MM.1S (cell line): ENCODE measurements around the gene PTPRN2.

Source experiments
- DNase-seq: peaks from one replicate; pipeline ENCODE4 v3.0.0-alpha.2; 2015
- H2AFZ ChIP-seq: fragments of 300-600 bp; sonication (generic); 2 replicates; pipeline ENCODE4 v1.6.0; 2016; ENCODE audit warnings: antibody characterized with exemption, low read length
- H3F3A ChIP-seq: fragments of 300-600 bp; sonication (generic); 2 replicates; pipeline ENCODE4 v1.6.1; 2016; ENCODE audit warnings: mild to moderate bottlenecking, antibody characterized with exemption, low read length, moderate library complexity, mixed read lengths; ENCODE audit not compliant: insufficient read depth
- H3K27ac ChIP-seq: fragments of 300-600 bp; sonication (generic); 2 replicates; pipeline ENCODE4 v1.5.1; 2016; ENCODE audit warnings: mild to moderate bottlenecking, low read length
- H3K27me3 ChIP-seq: fragments of 300-600 bp; sonication (generic); replicated peaks from 2 replicates; pipeline ENCODE4 v1.6.0; 2016; ENCODE audit warnings: low read length; ENCODE audit not compliant: insufficient read depth
- H3K36me3 ChIP-seq: fragments of 300-600 bp; sonication (generic); replicated peaks from 2 replicates; pipeline ENCODE4 v1.6.1; 2016; ENCODE audit warnings: mild to moderate bottlenecking, low read length, mixed read lengths; ENCODE audit not compliant: insufficient read depth
- H3K4me1 ChIP-seq: fragments of 300-600 bp; sonication (generic); 2 replicates; pipeline ENCODE4 v1.6.1; 2016; ENCODE audit warnings: low read length, mixed read lengths
- H3K4me2 ChIP-seq: fragments of 300-600 bp; sonication (generic); 2 replicates; pipeline ENCODE4 v1.6.0; 2016; ENCODE audit warnings: low read depth, low read length
- H3K4me3 ChIP-seq: fragments of 300-600 bp; sonication (generic); 2 replicates; pipeline ENCODE4 v1.5.1; 2016; ENCODE audit warnings: low read length, mixed read lengths
- H3K79me2 ChIP-seq: fragments of 300-600 bp; sonication (generic); 2 replicates; pipeline ENCODE4 v1.6.1; 2016; ENCODE audit warnings: mixed run types, low read length, mixed read lengths
- H3K9ac ChIP-seq: fragments of 300-600 bp; sonication (generic); 2 replicates; pipeline ENCODE4 v1.6.1; 2016; ENCODE audit warnings: low read length, mixed read lengths
- H3K9me2 ChIP-seq: fragments of 300-600 bp; sonication (generic); replicated peaks from 2 replicates; pipeline ENCODE4 v1.6.1; 2016; ENCODE audit warnings: mild to moderate bottlenecking, low read length, mixed read lengths; ENCODE audit not compliant: insufficient read depth
- H3K9me3 ChIP-seq: fragments of 300-600 bp; sonication (generic); replicated peaks from 2 replicates; pipeline ENCODE4 v1.6.1; 2016; ENCODE audit warnings: mild to moderate bottlenecking, low read length, mixed read lengths; ENCODE audit not compliant: insufficient read depth
- H4K20me1 ChIP-seq: fragments of 300-600 bp; sonication (generic); 2 replicates; pipeline ENCODE4 v1.6.1; 2016; ENCODE audit warnings: mild to moderate bottlenecking, low read length, moderate library complexity, mixed read lengths; ENCODE audit not compliant: insufficient read depth
- EZH2 ChIP-seq: fragments of 300-600 bp; sonication (generic); optimal IDR thresholded peaks from 2 replicates; pipeline ENCODE3; 2017; ENCODE audit warnings: low read depth, mild to moderate bottlenecking, antibody characterized with exemption, low read length, mixed read lengths
- EZH2phosphoT487 ChIP-seq: fragments of 300-600 bp; sonication (generic); IDR thresholded peaks from 2 replicates; pipeline ENCODE4 v1.6.1; 2018; ENCODE audit warnings: antibody characterized with exemption, low read length
- TF ChIP-seq, protein P1 (sequence below): fragments of 300-600 bp; sonication (generic); IDR thresholded peaks from 2 replicates; pipeline ENCODE4 v1.5.1; 2016; ENCODE audit warnings: antibody characterized with exemption, low read length, mixed read lengths

PTPRN2 gene

DNA sequence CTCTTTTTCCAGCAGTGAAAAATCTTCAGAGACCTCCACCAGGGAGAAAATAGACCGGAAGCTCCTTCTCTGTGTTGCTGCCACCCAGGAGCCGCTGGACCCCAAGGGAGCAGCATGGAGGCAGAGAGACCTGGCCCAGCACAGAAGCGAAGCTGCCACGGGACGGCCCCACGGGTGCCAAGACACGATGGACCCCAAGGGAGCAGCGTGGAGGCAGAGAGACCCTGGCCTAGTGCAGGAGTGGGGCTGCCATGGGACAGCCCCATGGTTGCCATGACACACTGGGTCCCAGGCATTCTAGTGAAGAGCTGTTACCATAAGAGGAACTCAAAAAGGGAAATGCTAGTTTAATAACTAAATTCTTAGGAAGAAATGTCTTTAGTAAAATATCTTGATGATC lies 186.3 kb downstream of the PTPRN2 start:
- no peaks in the 10 kb centered on the region for H4K20me1 ChIP-seq
- no peak overlapping the region for H3K4me3 ChIP-seq
- no peak overlapping the region for H3K9ac ChIP-seq
- TF ChIP-seq EZH2phosphoT487: no peak
- TF ChIP-seq, protein P1, sequence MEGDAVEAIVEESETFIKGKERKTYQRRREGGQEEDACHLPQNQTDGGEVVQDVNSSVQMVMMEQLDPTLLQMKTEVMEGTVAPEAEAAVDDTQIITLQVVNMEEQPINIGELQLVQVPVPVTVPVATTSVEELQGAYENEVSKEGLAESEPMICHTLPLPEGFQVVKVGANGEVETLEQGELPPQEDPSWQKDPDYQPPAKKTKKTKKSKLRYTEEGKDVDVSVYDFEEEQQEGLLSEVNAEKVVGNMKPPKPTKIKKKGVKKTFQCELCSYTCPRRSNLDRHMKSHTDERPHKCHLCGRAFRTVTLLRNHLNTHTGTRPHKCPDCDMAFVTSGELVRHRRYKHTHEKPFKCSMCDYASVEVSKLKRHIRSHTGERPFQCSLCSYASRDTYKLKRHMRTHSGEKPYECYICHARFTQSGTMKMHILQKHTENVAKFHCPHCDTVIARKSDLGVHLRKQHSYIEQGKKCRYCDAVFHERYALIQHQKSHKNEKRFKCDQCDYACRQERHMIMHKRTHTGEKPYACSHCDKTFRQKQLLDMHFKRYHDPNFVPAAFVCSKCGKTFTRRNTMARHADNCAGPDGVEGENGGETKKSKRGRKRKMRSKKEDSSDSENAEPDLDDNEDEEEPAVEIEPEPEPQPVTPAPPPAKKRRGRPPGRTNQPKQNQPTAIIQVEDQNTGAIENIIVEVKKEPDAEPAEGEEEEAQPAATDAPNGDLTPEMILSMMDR: no peak
- TF ChIP-seq EZH2: no peak
- peaks cover 77% of the 10 kb centered on the region for H3K27me3 ChIP-seq
- H3F3A ChIP-seq: no peaks in the 10 kb centered on the region
- no peak overlapping the region for H3K4me2 ChIP-seq
- no peaks in the 10 kb centered on the region for H3K79me2 ChIP-seq
- no peak overlapping the region for H3K27ac ChIP-seq
- no peak for DNase-seq
- no peak overlapping the region for H2AFZ ChIP-seq
- no peaks in the 10 kb centered on the region for H3K4me1 ChIP-seq
- H3K9me3 ChIP-seq: no peaks in the 10 kb centered on the region
- no peaks in the 10 kb centered on the region for H3K36me3 ChIP-seq
- no peaks in the 10 kb centered on the region for H3K9me2 ChIP-seq

DNA sequence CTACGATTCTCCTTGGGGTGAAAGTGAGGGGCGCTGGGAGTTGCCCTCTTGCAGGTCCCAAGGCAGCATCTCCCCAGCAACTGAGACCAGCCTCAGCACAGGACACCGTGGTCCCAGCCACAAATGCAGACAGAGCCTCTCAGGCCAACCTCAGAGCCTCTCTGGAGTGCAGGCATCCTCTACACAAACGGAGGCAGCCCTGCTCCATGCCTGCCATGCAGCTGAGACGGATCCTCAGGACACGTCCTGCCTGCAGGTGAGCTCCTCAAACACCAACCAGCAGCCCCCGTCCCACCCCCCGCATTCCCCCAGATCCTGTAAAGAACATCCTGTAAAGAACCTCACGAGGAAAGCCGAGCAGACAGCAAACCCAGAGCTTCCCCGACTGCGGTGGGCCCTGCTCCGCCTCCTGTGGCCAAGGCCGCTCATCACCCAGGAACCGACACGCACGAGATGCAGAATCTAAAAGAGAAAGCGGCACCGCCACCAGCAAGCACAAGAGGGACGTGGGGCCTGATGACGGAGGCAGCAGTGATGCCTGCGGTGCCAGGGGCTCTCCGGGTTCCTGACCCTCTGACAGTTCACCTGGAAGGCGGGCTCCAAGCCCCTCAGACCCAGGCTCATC lies 186.9 kb downstream of the PTPRN2 start:
- H3K9me2 ChIP-seq: no peaks in the 10 kb centered on the region
- DNase-seq: no peak
- H3K27me3 ChIP-seq: peaks cover 77% of the 10 kb centered on the region
- H4K20me1 ChIP-seq: no peaks in the 10 kb centered on the region
- no peak overlapping the region for H2AFZ ChIP-seq
- no peaks in the 10 kb centered on the region for H3K4me1 ChIP-seq
- H3F3A ChIP-seq: no peaks in the 10 kb centered on the region
- no peak overlapping the region for H3K9ac ChIP-seq
- H3K4me2 ChIP-seq: no peak overlapping the region
- H3K4me3 ChIP-seq: no peak overlapping the region
- H3K9me3 ChIP-seq: no peaks in the 10 kb centered on the region
- H3K36me3 ChIP-seq: no peaks in the 10 kb centered on the region
- no peak overlapping the region for H3K27ac ChIP-seq
- no peaks in the 10 kb centered on the region for H3K79me2 ChIP-seq
- TF ChIP-seq, protein P1: no peak
- TF ChIP-seq EZH2phosphoT487 (no peak), EZH2 (no peak)

DNA sequence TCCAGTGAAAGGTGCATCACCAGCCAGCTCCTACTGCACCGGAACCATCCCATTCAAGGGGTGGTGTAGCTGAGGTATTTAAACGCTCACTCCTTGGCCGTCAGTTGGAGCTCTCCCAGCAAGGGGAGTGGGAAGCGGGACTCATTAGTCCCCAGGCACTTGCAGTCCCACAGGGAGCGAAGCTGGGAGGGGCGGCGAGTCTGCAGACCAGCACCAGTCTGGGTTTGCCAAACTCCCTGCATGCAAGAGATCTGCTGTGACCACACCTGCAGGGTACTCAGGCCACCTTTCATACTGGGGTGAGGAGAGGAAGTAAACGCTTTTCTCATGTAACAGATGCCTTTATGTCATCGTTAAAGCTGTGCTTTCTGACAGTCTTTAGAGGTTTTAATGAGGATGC lies 187.9 kb downstream of the PTPRN2 start:
- no peak overlapping the region for H3K4me3 ChIP-seq
- H3K27me3 ChIP-seq: peaks cover 70% of the 10 kb centered on the region
- no peaks in the 10 kb centered on the region for H4K20me1 ChIP-seq
- no peaks in the 10 kb centered on the region for H3K9me2 ChIP-seq
- no peaks in the 10 kb centered on the region for H3K79me2 ChIP-seq
- no peak overlapping the region for H3K4me2 ChIP-seq
- no peak for DNase-seq
- H2AFZ ChIP-seq: no peak overlapping the region
- TF ChIP-seq EZH2 (no peak), EZH2phosphoT487 (no peak)
- TF ChIP-seq, protein P1: no peak
- no peaks in the 10 kb centered on the region for H3K36me3 ChIP-seq
- no peak overlapping the region for H3K9ac ChIP-seq
- no peaks in the 10 kb centered on the region for H3F3A ChIP-seq
- no peaks in the 10 kb centered on the region for H3K4me1 ChIP-seq
- H3K27ac ChIP-seq: no peak overlapping the region
- H3K9me3 ChIP-seq: no peaks in the 10 kb centered on the region
